T-helper 17 cell (primary cell): Measurements from ENCODE around the gene FRRS1L. TPM values are rescaled to one million over a fixed set of nuclear protein-coding genes. Genes with fewer than 3 reads are reported as not detected.

Source experiments
- ATAC-seq: fragments of 150-1000 bp; cut with Tn5 transposase; 2 replicates; pipeline ENCODE4 v1.10.0; 2021; ENCODE audit warnings: mild to moderate bottlenecking, moderate library complexity
- DNase-seq, 3 donors: peaks; one replicate each; pipeline versions ENCODE4 v3.0.0 to v3.0.0-alpha.2; 2020 to 2021
- H3K9me3 ChIP-seq: one replicate; pipeline ENCODE4 v1.7.0; 2013; ENCODE audit warnings: low read length, mild to moderate bottlenecking; ENCODE audit not compliant: control insufficient read depth, poor library complexity, severe bottlenecking
- H3K27ac Mint-ChIP-seq: one replicate; pipeline ENCODE4 v1.8.0; 2022; ENCODE audit warnings: mild to moderate bottlenecking, moderate library complexity, mixed read lengths
- H3K27me3 Mint-ChIP-seq: one replicate; pipeline ENCODE4 v1.8.0; 2022; ENCODE audit warnings: mixed read lengths
- H3K36me3 Mint-ChIP-seq: one replicate; pipeline ENCODE4 v1.8.0; 2022; ENCODE audit warnings: low read depth, mixed read lengths
- H3K4me1 Mint-ChIP-seq: one replicate; pipeline ENCODE4 v1.8.0; 2022; ENCODE audit warnings: mild to moderate bottlenecking, mixed read lengths
- H3K4me3 Mint-ChIP-seq: one replicate; pipeline ENCODE4 v1.8.0; 2022; ENCODE audit warnings: mild to moderate bottlenecking, moderate library complexity, mixed read lengths
- total RNA-seq, 4 donors: library from RNA in 2 of 4; stranded (reverse) in 2 of 4; gene quantifications; one replicate each; pipeline ENCODE4 v1.2.3 and lab custom pipeline; 2022 to 2026

FRRS1L gene
- total RNA-seq, 2 donors from 2014 or later, result not detected

DNA sequence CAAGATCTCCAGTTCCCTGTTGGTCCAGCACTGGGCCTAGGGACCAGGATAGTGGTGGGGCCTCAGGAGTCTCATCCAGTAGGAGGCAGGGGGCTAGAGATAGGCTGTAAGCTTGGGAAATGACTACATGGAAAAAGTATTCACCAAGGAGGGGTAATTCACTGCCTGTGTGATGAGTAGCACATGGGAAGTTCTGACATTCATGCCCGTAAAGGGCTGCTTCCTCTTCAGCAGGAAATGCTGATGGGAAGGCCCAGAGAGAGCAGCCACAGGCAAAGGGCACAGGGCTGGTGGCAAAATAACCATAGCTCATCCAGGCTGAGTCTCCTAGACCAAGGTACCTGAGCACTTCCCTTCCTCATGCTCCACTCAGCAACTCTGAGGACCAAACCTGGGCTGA is 23.1 kb upstream of the FRRS1L start:
- H3K27me3 Mint-ChIP-seq, result peaks cover 11% of the 10 kb centered on the region
- no peak overlapping the region for H3K4me3 Mint-ChIP-seq

DNA sequence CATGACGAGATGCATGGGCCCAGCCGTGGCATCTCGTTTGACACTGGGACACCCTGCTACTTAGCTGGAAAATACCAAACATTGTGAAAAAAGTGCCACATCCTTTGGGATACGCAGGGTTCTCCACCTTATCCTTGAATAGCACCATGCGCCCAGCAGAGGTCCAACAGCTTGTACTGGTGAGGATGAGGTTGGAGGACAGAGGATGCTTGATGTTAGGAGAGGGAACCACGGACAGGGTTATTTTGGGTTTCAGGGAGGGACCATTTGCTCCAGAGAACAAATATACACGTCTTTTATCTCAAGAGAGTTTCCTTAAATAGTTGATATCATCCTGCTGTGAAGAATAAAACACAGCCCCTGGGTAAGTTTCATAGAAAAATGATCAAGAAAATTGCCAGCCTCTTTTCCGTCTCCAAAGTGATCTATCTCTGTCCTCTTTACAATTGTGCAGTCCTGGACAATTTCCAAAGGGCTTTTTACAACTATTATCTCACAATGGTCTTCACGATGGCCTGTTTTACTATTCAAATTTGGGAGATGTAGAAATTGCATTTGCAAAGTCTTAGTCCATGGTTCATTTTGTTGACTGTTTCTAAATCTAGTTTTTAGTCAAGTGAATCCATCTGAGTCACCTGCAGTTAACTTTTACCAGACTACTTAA is 19.9 kb upstream of the FRRS1L start:
- peaks cover 6% of the 10 kb centered on the region for H3K27me3 Mint-ChIP-seq
- H3K4me1 Mint-ChIP-seq, result no peaks in the 10 kb centered on the region
- H3K27ac Mint-ChIP-seq, result no peak overlapping the region
- ATAC-seq, result no peak
- H3K4me3 Mint-ChIP-seq, result no peak overlapping the region
- H3K36me3 Mint-ChIP-seq, result no peaks in the 10 kb centered on the region
- no peak for DNase-seq
- no peaks in the 10 kb centered on the region for H3K9me3 ChIP-seq

More for the DNA sequence above, 23.1 kb upstream of the FRRS1L start:
- no peak for DNase-seq
- ATAC-seq, result no peak
- H3K9me3 ChIP-seq, result no peaks in the 10 kb centered on the region
- no peaks in the 10 kb centered on the region for H3K36me3 Mint-ChIP-seq
- no peaks in the 10 kb centered on the region for H3K4me1 Mint-ChIP-seq
- no peak overlapping the region for H3K27ac Mint-ChIP-seq

DNA sequence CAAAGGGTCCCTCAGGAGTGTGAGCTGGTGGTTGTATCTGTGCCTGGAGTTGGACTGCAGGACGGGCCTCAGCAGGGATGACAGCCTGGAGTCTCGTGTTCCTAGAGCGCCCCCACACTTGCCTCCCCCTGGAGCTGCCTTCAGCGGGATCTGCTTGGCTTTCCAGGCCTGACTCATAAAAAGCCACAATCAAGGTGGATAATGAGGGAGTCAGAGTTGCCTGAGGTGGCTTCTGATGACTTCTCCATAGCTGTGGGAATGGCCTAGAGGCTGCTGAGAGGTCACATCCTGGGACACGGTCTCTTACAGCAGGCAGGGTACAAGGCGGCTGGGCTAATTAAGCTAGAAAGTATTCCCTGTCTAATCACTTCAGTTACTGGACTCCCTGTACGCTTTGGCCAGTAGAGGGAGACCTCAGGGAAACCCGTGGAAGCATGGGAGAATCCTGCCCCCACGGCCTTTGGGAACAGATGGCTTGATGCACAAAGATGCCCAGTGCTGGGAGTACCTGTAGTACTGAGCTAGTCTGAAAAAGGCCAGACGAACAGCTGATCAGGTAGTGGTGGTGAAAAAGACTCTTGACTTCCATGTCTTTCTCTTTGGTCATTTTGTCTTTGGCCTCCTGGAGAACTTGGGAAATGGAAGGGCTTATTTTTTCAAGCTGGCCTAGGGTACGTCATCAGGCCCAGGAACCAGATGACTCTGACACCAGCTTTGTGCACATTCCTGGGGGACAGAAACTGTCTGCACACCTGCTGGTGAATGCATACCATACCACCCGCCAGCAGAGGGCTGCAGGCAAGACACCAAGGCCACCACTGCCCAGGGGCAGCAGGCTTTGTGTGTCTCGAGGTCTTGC is 16.1 kb upstream of the FRRS1L start:
- H3K4me1 Mint-ChIP-seq, result peaks cover 6% of the 10 kb centered on the region
- no peaks in the 10 kb centered on the region for H3K36me3 Mint-ChIP-seq
- DNase-seq (no peak), ATAC-seq (no peak)
- H3K4me3 Mint-ChIP-seq, result no peak overlapping the region
- no peak overlapping the region for H3K27ac Mint-ChIP-seq
- no peaks in the 10 kb centered on the region for H3K9me3 ChIP-seq
- peaks cover 9% of the 10 kb centered on the region for H3K27me3 Mint-ChIP-seq

DNA sequence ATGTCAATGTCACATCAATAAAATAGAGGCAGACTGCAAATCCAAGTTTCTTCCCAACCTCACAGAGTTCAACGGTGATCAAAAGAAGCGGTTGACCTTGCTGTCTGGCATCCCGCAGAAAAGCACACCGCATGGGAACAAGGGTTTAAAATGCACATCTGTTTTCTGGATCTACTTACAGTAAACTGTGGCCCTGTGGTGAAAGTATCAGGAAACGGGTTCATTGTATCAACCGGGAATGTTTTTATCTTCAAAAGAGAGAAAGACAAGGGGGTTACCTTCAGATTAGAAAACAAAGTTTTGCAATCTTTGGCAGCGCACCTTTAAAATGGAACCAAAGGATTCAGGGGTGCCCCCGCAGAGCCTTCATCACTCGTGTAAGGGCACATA is 15.5 kb upstream of the FRRS1L start:
- H3K4me1 Mint-ChIP-seq, result peaks cover 6% of the 10 kb centered on the region
- peaks cover 9% of the 10 kb centered on the region for H3K27me3 Mint-ChIP-seq
- no peak for ATAC-seq
- H3K9me3 ChIP-seq, result no peaks in the 10 kb centered on the region
- no peaks in the 10 kb centered on the region for H3K36me3 Mint-ChIP-seq
- H3K4me3 Mint-ChIP-seq, result no peak overlapping the region
- no peak overlapping the region for H3K27ac Mint-ChIP-seq
- no peak for DNase-seq

DNA sequence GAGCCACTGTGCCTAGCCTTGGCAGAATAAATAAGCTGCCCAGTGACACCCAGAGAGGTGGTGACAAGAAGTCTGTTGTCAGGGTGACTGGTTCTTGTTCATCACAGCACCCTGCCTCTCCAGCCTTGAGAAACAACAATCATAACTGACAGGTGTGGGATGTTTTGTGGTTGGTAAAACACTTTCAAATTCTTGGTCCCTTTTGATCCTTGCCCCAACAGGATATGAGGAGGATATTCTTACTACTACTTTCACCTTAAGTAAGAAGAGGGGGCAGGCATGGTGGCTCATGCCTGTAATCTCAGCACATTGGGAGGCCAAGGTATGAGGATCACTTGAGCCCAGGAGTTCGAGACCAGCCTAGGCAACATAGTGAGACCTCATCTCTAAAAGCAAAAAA is 14.2 kb upstream of the FRRS1L start:
- no peak overlapping the region for H3K27ac Mint-ChIP-seq
- peaks cover 6% of the 10 kb centered on the region for H3K4me1 Mint-ChIP-seq
- peak; percentile 61 for ATAC-seq
- no peaks in the 10 kb centered on the region for H3K9me3 ChIP-seq
- no peak overlapping the region for H3K4me3 Mint-ChIP-seq
- no peak for DNase-seq
- H3K36me3 Mint-ChIP-seq, result no peaks in the 10 kb centered on the region
- peaks cover 9% of the 10 kb centered on the region for H3K27me3 Mint-ChIP-seq

DNA sequence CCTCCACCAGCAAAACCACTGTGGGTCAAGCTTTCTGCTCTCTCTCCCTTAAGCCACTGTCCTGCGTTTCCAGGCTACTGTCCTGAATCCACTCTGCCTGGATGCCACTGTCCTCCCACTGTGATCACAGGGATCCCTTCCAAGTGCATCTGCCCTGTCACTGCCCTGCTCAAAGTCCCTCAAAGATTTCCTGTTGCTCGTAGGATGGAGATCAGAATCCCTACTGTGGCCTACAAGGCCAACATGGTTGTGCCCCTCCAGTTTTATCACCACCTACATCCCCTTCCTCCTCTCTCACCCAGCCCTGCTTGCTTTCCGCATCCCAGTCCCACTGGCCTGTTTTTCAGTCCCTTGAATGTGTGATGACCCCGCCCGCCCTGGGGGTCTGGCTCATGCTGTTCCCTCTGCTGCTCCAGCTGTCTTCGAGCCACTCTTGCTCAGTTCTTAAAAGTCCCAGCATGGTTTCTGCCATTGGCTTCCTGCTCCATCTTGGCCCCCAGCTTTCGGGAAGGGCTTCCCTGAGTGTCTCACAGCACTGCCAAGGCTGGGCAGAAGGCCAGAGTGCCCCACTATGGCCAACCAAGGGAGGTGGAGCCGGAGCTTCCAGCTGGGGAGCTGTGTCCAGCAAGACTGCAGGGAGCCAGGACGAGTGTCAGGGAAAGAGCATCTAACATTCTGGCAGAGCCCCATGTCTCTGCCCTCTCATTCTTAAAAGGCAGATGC is 12.9 kb upstream of the FRRS1L start:
- ATAC-seq, result no peak
- Mint-ChIP-seq H3K4me1 (peaks cover 6% of the 10 kb centered on the region), H3K36me3 (no peaks in the 10 kb centered on the region), H3K4me3 (no peak overlapping the region), H3K27ac (peak overlapping the region; percentile 56), H3K27me3 (peaks cover 9% of the 10 kb centered on the region)
- H3K9me3 ChIP-seq, result no peaks in the 10 kb centered on the region
- no peak for DNase-seq

DNA sequence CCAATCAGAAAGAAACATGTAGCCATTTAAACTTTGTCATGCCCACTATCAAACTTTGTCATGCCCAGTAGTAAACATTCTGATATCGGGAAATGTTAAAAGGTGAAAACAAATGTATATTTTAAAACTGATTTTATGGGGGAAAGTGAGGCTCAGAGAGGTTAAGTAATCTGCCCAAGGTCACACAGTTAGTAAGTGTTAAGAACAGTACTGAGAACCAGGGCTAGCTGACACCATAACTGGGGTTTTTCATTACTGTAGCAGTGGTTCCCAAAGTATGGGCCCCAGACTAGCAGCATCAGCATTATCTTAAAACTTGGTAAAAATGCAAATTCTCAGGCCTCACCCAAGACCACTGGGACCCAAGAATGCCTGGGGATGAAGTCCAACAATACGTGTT is 9.9 kb upstream of the FRRS1L start:
- ATAC-seq, result no peak
- Mint-ChIP-seq H3K27ac (no peak overlapping the region), H3K4me1 (peaks cover 6% of the 10 kb centered on the region), H3K4me3 (no peak overlapping the region), H3K27me3 (peaks cover 11% of the 10 kb centered on the region), H3K36me3 (no peaks in the 10 kb centered on the region)
- DNase-seq, result no peak
- H3K9me3 ChIP-seq, result no peaks in the 10 kb centered on the region

DNA sequence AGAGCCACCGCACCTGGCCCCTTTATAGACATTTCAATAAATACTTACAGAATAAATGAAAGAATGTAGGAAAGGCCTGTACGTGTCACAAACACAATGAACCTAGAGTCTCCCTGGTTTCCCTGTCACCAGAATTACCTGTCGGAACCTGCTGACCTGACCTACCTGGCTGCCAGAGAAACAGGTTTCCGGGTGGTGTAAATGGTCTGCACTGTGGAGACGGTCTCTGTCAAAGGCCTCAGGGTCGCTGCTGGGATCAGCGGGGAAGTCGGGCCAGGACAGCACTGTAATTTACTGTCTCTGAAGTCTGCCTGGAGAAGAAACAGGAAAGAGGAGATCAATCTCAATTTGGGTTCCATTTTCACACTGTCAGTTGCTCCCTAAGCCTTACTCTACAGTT is 9.3 kb upstream of the FRRS1L start:
- peaks cover 16% of the 10 kb centered on the region for H3K27me3 Mint-ChIP-seq

DNA sequence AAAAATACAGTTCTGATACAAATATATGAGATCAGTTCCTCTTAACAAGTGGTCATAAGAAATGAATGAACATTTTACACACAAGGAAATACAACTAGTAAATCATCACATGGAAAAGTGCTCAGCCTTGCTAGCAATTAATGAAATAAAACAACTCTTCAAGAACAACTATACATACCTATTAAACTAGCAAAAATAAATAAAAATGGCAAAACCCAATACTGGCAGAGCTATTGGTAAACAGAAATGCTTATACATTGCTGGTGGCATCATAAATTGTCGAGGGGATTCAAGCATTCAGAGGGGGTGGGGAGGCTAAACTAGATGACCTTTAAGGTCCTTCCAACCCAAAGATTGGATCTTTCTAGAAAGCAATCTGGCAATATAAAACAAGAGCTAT is 5.9 kb upstream of the FRRS1L start:
- Mint-ChIP-seq H3K36me3 (no peaks in the 10 kb centered on the region), H3K27me3 (peaks cover 29% of the 10 kb centered on the region), H3K27ac (no peak overlapping the region), H3K4me3 (no peak overlapping the region), H3K4me1 (no peaks in the 10 kb centered on the region)
- H3K9me3 ChIP-seq, result no peaks in the 10 kb centered on the region
- no peak for ATAC-seq
- no peak for DNase-seq

More for the DNA sequence above, 9.3 kb upstream of the FRRS1L start:
- DNase-seq, result no peak
- Mint-ChIP-seq H3K4me3 (no peak overlapping the region), H3K4me1 (peaks cover 4% of the 10 kb centered on the region), H3K27ac (no peak overlapping the region), H3K36me3 (no peaks in the 10 kb centered on the region)
- no peak for ATAC-seq
- H3K9me3 ChIP-seq, result no peaks in the 10 kb centered on the region

DNA sequence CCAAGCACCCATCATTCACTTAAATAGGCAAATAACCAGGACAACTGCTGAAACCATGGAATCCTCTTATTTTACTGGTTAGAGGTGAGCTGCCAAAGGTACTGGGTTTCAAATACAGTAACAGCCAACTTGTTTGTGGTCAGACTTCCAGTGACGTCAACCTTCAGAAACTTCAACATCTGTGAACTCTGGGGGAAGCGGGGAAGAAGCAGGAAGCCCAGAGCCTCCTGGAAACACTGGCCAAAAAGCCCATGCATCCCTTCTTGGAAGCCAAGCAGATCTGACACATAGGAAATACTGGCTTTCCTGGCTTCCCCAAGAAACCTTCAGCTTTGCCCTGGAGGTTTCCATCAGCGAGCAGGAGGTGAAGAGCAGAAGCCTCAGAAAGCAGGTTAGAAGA is 4.9 kb upstream of the FRRS1L start:
- peaks cover 3% of the 10 kb centered on the region for H3K36me3 Mint-ChIP-seq
- ATAC-seq, result no peak
- no peak for DNase-seq
- H3K4me3 Mint-ChIP-seq, result no peak overlapping the region
- no peaks in the 10 kb centered on the region for H3K9me3 ChIP-seq
- peaks cover 2% of the 10 kb centered on the region for H3K4me1 Mint-ChIP-seq
- H3K27ac Mint-ChIP-seq, result no peak overlapping the region
- H3K27me3 Mint-ChIP-seq, result peaks cover 38% of the 10 kb centered on the region

DNA sequence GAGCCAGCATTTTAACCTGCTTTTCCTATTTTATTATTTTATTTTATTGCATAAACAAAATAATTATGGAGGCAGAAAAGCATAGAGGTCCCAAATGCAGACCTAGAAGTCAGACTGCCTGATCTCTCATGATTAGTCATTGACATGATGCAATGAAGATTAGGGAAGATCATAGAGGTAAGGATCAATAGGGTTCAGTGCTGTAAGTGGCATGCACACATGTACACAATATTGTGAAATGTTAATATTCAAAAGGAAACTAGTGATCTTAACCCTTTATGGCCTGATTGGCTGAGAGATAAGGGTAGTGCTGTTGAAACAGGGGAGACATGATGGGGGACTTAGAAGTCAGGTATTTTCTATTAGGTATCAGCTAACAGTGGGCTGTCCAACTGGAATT is 1.1 kb upstream of the FRRS1L start:
- ATAC-seq, result no peak
- no peak overlapping the region for H3K4me3 Mint-ChIP-seq
- peaks cover 2% of the 10 kb centered on the region for H3K4me1 Mint-ChIP-seq
- peaks cover 66% of the 10 kb centered on the region for H3K27me3 Mint-ChIP-seq
- H3K27ac Mint-ChIP-seq, result no peak overlapping the region
- no peak for DNase-seq
- no peaks in the 10 kb centered on the region for H3K9me3 ChIP-seq
- H3K36me3 Mint-ChIP-seq, result peaks cover 3% of the 10 kb centered on the region

DNA sequence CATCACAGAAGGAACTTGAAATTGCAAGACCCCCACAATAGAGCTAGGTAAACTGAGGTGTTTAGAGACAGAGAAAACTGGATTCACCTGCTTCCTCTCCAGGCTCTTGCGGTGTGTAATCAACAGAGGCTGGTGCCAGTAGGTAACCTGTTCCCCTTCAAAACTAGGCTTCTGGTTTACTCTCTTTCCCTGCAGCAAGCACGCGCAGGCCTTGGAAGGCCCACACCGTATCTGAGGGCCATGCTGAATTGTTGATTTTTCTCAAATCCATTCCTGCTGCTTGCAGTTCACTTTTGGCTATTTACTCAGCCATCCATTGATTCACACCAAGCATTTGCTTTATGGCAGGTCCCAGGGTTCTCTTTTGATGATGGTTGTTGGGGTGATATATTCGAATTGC is 667 bp upstream of the FRRS1L start:
- Mint-ChIP-seq H3K27ac (no peak overlapping the region), H3K27me3 (peaks cover 71% of the 10 kb centered on the region), H3K36me3 (peaks cover 3% of the 10 kb centered on the region), H3K4me3 (peak overlapping the region; percentile 81), H3K4me1 (peaks cover 2% of the 10 kb centered on the region)
- DNase-seq, result no peak
- H3K9me3 ChIP-seq, result no peaks in the 10 kb centered on the region
- ATAC-seq, result no peak

DNA sequence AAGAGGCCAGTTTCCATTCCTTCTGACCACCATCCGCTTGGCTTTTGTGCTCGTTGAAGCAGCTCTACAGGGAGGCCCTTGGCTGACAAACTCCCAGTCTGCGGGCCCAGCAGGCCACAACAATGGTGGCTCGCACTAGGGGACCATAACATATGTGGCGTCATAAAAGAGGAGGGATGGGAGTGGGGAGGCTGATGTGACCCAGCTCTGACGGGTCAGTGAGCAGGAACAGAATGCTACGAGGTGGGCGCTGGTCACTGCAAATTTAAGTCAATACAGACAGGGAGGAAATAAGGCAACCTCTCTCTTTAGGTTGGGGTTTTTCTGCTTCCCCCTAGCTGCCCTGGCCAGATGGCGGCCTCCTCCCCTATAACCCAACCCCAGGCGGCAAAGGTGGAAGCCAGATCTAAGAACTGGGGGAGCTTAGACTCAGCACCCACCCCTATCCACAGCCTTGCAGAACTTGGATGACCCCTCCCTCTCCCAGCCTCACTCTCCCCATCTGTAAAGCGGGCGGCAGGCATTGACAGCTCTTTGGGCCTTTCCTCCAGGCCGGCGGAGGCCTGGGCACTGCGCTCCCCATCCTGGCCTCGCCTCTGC is 778 bp downstream of the FRRS1L start:
- DNase-seq (no peak), ATAC-seq (no peak)
- H3K27me3 Mint-ChIP-seq, result peaks cover 63% of the 10 kb centered on the region
- H3K4me1 Mint-ChIP-seq, result peaks cover 2% of the 10 kb centered on the region
- H3K9me3 ChIP-seq, result no peaks in the 10 kb centered on the region
- peaks cover 3% of the 10 kb centered on the region for H3K36me3 Mint-ChIP-seq
- H3K27ac Mint-ChIP-seq, result no peak overlapping the region
- peak overlapping the region; percentile 22 for H3K4me3 Mint-ChIP-seq
